ENCODE results near the gene PITPNM3.

The PITPNM3 gene

DNA sequence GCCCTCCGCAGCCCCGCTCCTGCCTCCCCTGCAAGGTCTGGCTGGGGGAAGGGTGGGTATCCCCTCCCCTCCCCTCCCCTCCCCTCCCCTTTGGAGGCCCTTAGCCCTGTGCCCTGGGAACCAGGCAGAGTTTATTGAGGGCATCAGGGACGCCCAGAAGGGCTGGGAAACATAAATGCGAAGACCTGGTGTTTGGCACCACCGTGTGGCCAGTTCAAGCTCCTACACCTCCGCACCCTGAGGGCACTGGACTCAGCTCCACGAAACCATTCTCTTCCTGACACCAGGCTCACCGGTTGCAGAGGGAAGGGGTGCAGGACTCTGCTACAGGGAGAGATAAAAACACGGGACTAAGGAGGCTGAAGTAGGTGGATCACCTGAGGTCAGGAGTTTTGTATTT lies 120.4 kb downstream of the PITPNM3 start:
- DNase-seq: peak; percentile 65

DNA sequence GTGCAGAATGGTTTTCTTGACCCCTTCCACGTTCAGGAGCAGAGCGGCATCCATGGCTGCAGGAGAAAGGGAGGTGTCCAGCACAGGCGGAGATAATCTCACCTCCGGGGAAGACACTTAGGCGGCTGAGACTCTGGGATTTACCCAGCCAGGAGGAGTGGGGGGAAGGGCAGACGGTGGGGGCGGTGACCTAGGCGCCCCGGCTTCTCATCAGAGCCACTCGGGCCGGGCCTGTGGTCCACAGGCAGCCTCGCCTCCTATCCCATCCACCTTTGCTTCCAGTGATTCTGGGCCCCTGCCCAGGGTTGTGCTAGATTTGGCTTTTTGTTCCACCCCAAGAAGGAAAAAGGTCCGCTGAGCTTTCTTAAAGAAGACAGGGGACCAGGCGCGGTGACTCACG lies 121.3 kb downstream of the PITPNM3 start, which contains the start of gene AIPL1:
TSS of gene AIPL1 (minus strand) at position 71 of the 400 bp plus-strand sequence. CDS start at position 54, 17 bp downstream.
- DNase-seq: no peak

DNA sequence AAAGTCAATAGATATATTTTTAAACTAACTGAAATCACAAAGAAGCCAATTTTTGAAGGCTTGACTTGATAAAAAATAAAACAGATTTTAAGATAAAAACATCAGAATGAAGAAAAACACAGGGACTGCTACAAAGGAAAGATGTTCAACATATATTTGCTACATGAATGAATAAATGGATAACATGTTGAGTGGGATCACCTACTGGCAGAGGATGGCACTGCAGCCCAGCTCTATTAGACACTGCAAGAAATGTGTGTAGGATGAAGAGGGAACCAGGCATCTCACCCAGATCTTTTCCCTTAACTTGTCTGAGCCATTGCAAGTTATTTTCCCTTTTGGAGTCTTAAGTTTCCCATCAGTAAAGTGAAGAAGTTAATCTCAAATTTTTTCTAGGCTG lies 125.6 kb downstream of the PITPNM3 start:
- DNase-seq: no peak

DNA sequence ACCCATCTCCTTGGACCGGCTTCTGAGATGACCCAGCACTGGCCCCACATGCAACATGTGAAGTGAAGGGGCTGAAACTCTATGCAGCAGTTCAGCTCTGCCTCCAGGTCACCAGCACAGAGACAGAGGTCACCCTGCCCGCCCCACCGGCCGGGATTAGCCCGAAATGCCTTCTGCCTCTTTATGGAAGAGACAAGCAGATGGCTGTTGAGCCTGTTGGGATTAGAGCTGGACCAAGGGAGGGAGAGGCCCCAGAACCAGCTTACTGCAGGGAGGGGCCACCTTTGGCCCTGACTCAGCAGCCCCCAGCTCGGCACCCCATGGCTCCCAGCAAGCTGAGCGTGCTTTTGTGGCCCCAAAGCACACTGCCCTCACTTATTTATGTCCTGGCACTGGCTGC lies 127.1 kb downstream of the PITPNM3 start:
- DNase-seq: no peak

DNA sequence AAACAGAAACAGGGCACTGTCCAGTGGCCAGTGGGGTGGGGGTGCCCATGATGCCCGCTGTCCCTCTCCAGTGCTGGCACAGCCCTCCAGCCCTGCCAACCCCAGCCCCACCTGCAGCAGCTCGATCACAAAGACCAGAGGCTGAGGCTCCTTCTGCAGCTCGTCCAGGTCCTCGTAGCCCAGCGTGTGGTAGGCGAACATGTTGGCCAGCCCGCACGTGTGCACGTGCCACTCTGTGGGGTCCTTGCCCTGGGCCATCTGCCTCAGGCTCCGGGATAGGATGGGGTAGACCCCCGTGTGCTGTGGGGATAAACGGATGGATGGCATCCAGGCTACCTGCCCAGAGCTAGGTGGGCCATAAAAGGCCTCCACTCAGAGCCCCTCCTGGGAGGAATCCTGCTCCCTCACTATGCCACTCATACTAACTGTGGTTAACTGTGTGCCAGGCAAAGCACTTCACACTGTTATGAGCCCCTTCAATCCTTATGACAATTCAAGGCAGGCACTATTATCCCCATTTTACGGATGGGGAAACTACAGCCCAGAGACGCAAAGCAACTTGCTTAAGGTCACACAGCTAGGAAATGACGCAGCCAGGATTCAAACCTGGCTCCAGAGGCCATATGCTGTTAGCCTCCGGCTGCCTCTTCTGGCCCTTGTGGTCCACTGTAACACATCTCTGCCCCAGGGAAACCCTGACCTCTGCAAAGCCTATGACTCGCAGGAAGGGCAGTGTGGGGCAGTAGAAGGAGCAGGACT lies 128.0 kb downstream of the PITPNM3 start:
- no peak for DNase-seq

DNA sequence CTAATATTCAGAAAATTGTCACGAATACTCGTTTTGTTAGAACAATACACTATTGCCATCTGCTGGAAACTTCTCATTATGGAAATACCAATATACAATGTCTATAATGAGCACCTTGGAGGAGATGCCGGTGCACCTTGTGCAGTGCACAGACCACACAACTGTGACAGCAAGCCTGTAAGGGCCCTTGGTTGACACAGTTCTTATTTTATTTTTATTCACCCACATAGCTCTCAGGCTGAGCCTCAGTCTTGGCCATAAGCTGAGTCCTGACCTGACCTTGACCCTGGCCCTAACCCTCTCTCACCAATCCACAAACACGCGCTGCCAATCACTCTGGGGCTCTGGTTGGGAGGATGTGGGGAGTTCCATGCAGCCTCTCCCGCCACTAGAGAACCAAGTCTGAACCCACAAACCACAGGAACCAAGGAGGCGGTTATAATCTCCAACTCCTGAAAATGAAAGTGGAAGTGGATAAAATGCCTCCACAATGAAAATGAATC lies 129.0 kb downstream of the PITPNM3 start:
- no peak for DNase-seq

DNA sequence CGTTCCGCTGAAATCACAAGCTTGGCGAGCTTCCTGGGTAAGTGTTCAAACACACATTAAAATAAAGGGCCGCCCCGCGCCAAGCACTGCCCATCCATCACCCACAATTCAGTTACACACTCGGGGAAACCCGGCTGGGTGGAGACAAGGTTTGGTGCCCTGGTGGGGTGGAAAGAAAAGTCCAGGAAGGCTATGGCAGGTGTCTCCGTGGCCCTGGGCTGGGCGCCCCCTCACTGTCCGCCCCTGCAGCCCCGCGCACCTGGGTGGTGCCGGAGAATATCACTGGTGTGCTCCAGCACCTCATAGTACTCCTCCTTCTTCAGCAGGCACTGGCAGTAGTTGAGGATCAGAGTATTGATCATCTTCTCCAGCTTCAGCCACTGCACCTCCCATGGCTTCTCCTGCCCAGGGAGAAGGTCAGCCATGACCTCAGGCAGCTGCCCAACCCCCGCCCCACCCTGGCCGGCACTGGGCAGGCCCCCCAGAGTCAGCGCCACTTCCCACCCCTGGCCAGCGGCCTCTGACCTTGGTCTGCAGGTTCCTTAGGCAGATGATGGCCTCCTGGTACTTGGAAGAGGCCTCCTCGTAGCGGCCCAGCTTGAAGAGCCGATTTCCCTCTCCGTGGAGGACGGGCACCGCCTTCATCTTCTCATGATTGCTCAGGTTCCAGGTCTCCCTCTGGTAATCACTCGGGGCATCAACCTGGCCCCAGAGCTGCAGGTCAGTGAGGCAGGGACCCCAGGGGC lies 129.8 kb downstream of the PITPNM3 start:
- no peak for DNase-seq

DNA sequence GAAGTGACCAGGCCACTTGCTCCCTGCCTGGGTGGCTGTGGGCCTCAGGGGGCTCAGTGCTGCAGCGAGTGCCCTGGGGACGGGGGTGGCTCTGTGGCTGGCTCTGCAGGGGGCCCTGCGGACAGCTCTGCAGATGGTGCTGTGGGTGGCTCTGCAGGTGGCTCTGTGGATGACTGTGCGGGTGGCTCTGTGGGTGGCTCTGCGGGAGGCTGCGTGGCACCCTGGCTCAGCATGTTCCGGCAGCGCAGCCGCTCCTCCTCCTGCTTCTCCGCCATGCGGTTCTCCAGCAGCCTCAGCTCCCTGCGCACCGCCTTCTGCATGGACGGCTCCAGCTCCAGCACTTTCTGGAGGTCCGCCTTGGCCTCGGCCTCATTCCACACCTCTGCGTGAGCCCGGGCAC lies 130.9 kb downstream of the PITPNM3 start:
- DNase-seq: no peak

DNA sequence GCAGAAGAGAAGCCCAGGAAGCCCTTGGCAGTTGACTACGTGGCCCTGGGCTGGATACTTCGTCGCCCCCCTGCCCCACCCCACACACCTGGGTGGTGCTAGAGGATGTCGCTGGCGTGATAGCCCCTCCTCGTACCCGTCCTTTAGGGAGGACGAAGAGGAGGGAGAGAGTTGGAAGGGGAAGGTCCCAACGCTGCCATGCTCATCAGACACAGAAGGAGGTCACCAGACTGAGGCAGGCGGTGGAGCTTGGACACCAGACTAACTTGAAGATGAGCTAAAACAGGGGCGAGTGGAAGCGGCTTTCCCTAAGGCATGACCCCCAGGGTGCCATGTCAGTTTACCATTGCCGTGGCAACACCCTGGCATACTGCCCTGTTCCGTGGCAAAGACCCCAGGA lies 132.4 kb downstream of the PITPNM3 start:
- no peak for DNase-seq

DNA sequence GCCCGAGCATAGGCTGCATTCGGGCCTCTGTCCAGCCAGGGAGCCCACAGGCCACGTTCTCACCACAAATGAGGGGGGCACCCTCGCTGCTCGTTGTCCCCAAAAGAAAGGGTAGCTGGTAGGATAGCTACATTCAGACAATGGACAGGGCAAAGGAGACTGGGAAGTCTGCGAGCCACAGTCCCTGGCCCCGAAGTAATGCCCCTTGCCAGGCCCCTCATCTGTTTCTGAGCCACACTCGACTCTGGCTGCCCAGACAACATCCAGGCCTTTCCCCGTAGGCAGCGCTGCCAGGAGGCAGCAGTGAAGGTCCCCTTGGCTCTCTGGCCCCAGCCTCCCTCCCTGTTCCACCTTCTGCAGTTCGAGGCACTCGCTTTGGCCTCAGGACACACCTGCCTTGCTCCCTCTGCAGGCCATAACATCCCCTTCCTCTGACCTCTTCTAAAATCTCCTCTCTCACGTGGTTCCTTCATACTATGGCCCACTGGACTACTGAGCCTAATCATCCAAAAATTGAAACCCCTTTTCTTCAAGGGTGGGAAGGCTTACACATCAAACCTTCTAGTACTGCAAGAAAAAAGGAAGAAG lies 133.6 kb downstream of the PITPNM3 start:
- no peak for DNase-seq

DNA sequence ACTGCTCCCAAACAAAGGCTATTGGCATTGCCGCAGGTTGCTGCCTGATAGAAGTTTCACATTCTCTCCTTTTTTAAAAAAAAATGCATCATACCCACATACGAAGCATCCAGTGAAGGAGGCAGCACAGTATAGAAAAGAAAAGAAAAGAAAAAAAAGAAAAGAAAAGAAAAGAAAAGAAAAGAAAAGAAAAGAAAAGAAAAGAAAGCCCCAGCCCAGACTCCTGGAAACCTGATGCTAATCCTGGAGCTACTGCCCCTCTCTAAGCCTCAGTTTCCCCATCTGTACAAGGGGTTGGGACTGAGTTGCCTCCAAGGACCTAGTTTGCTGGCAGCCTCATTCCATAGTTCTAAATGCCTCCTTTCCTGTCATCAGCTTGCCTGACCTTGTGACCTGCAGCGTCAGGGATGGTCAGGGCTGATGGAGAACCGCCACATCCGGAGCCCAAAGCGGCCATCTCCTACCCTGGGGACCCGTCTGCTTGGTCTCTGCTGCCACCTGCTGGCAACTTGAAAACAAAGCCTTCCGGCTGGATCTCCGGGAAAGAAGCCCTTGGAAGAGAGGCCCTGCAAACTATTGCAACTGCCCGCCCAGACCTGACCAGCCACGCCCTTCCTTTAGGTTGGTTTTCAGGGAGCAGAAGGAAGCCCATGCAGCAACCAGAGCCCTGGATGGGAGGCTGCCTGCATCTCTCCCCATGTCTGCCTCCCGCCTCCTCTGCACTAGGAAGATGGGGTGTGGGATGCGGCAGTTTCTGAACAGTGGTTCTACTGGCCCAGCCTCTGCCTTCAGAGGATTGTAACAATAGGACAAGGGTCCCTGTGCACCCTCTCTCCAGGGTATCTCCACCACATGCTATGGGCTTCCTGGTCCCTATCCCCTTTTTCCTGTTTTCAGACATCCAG lies 134.4 kb downstream of the PITPNM3 start:
- DNase-seq: peak; percentile 76

DNA sequence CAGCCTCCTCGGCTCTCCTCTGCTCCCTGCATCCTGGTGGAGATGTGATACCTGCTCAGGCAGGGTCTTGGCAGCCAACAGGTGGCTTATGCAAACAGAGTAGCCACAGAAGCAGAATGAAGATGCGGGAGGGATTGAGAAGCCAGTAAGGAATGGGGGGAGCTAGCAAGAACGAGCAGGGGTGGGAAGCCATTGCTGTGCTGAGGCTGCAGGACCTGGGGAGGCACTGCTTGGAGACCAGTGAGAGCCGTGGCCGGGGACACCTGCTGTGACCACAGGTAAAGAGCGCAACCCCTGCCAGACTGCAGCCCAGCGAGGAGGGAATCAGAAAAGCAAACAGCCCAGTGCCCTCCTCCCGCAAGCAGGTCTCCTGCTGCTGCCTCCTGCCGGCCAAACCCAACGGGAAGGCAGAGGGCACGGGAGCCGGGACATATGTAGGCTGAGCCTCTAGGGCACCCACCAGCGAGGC lies 136.1 kb downstream of the PITPNM3 start:
- DNase-seq: peak; percentile 42

DNA sequence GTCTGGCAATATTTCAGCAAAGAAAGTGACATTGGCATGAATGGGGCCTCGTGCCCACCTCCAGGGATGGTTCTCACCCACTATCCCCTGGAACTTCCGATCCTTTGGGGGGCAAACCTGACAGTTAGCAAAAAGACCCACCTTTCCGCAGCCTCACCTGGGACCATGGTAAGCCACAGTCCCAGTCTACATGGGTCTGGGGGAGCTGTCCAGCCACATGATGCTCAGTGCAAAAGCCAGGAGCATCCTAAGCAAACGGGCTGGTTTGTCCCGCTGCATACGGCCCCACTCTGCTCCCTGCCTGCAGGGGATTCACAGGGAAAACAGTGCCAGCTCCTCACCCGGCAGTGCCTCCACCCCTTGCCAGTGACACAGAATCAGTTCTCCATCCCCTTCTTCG lies 140.7 kb downstream of the PITPNM3 start:
- no peak for DNase-seq

DNA sequence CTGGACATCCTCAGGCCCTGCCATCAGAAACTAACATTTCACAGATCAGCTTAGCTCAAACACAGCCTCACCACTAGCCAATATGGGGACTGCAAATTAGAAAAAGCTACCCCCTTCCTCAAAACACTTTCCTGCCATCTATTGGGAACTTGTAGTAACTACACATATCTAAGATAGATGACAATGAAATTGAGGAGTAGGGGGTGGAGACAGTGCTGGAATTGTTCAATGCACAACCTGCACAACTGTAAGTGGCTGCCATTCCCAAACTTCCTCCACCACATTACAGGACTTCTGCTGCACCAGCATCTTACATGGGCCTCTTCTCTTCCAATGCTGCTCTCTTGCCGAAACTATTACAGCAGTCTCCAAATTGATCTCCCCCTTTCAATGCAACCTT lies 143.3 kb downstream of the PITPNM3 start:
- peak; percentile 38 for DNase-seq

DNA sequence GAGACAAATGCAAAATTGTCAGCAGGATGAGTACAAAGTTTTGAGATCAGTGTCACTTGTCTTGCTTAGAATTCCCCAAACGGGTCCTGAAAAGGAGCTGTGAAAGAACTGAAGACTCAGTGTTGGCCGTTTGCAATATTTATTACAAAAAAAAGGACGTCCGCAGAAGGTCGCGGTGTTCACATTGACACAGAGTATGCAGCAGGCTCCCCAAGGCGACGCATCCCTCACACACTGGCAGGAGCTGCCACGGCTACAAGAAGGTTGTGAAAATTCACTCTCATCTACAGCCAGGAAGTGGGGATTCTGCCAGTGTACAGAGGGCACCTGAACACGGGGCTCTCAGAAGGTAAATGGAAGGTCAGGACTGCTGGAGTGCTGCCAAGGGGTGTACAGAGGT lies 147.6 kb downstream of the PITPNM3 start:
- no peak for DNase-seq

DNA sequence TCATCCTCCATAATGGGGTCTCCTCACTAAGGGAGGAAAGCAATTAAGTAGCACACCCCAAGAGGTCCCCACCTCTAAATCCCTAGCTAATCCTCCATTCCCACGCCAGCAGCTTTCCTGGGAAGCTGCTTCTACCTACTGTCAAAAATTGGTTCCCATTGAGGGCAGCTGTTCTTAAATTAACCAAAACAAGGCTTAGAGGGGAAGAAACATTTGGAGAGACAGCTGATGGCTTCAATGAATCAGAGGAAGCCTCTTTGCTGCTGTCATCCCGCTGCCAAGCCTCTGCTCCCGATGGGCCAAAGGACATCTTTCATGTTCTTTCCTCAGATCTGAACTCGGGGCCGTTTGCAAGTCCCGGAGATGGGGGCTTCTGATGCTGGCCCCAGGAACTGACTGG lies 148.1 kb downstream of the PITPNM3 start:
- no peak for DNase-seq

DNA sequence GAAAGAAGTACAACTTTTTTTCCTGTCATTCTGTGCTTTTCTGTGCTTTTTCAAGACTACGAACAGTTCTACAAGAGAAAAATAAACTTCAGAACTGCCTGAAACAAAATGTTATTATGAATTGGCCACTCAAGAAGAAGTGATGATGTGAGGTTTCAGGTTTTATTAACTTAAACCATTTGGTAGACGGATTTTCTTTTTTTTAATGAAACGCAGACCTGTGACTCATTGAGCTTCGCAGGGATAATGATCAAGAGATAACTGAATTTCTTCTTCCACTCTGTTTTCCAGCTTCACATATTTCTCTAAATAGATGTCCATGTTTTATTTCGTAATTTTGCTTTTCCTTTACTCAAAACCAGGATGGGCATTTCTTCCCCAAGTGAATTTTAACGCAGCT lies 154.1 kb downstream of the PITPNM3 start:
- no peak for DNase-seq
